HG03039 (cell line): Measurements from ENCODE around the gene PPP1R17.

Experiments used
- ATAC-seq: cut with Tn5 transposase; IDR thresholded peaks from one replicate; pipeline ENCODE4 v1.9.1; 2021; ENCODE audit warnings: mild to moderate bottlenecking, moderate library complexity; ENCODE audit not compliant: unreplicated experiment

The PPP1R17 gene

DNA sequence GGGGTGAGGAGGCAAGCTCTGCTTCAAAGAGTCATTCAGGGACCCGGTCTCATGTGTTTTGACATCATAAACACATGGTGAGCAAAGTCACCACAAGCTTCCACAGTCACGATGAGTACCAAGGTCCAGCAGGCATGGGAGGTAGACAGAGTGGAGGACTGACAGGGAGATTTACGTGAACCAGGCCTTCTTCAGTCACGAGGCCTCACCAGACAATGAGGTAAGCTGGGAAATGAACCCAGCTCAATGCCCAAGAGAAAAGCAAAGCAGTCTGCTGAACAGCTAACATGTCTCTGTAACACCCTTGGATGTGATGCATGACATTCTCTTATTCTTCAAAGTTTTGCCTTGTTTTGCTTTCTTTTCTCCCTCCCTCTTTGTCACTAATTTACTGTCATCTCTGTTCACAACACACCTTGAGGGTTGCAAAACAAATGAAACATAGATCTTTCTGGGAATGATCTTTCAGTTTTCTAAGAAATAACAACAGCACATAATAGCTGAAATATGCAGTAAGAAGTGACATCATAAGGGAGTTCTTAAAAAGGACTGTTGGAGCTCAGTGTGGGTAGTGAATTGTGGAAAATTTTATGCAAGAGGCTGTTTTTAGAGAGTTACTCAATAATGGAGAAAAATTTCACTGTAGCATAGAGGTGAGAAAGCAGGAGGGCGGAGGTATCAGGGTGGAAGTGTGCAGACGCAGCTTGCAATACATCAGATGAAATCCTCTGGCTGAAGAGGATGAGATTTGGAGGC is 9.0 kb downstream of the PPP1R17 start:
- no peak for ATAC-seq

DNA sequence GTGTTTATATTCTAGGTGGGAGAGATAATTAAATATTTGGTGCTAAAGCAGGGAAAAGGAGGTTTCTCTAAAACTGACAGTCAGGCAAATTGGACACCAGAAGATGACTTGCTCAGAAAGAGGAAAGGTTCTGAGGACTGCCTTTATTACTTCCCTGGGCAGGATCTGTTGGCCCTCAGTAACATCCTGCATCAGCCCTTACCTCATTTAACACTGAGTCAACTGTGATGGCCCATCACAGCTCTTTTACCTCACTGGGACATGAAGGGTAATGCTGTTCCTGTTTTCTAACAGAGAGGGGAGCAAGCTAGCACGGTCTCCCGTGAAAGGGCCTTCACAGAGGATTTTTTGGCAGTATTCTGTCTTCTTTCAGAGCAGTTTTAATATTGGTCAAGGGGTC is 12.0 kb downstream of the PPP1R17 start:
- no peak for ATAC-seq

DNA sequence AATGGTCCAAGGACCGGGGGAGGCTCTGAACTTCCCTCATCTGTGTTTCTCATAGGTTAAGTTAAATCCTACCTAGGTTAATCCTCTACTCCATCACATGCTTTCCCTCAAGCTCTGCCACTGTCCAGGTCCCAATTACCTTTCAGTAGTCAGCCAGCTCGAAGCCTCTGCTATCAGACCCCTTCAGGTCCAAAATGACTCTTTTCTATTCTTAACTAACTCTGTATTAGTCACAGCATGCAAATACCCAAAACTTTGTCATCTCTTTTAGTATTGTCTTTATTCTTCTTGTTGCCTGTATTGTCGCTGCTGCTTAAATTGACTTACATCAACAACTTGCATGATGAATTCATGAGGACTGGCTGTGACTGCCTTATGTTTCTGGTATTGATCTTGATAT is 15.3 kb downstream of the PPP1R17 start:
- ATAC-seq: no peak

DNA sequence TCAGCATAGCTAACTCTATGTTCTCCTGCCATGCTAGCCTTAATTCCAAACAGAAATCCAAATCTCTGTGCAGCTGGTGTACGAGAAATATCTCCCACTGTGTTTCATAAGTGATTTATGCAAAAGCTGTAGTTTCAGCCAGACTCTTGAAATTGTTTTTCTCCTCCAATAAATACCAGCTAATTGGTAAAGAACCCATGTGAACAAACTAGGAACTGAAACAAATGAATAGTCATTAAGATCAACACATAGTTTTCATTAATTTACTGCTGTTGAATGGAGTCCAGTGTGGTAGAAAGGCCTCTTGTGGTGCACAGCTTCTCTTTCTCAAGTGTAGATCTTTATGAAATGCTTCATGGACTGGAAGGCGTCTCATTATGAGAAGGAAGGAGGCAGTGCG is 18.4 kb downstream of the PPP1R17 start:
- ATAC-seq: no peak

DNA sequence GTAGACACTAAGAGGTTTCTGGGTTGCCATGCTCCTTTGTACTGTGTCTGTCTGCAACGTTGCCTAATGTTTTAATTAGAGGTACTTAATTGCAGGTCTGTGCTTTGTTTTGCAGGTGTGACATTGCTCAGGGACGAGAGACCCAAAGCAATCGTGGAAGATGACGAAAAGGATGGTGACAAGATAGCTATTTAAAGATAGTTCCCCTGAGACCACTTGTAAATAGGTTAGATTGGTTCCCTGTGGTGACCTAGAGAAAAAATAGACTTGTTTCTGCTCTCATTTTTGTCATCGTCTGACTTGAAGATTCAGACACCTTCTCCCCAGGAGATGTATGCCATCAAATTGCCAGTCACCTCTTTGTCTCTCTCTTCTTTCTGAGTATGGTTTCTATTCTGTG is 20.1 kb downstream of the PPP1R17 start:
- ATAC-seq: no peak

DNA sequence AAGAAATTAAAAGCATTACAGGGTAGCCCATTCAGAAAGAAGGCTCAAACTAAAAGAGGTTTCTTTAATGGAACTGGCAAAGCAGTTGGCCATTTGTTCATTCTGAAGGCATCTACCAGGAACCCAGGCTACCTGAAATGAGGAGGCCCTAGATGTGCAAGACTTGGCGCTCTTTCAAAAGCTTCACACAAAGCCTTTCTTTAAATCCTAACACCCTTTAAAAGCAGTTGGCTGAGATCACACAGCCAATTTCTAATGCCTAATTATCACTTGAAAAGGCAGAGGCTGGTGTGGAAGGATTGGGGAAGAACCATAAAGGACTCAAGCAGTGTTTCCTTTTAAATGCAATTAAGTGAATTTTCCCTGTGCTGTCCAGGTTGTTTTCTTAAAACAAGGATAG is 23.2 kb downstream of the PPP1R17 start:
- ATAC-seq: no peak

DNA sequence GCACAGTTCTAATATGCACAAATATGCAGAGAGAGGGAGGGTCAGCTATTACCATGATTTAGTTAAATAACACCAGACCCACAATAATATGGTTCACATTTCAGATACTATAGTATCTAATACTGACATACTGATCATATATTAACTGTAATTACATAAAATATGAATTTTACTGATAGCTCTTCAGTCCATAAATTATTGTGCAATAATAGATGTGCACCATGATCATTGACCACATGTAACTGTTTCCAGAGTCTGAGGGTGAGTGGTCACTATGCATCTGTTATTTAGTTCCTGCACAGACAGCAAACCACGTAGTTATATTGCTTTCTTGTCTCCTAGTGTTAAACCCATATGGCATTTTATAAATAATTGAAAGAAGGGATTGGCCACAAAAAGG is 29.3 kb downstream of the PPP1R17 start:
- no peak for ATAC-seq

DNA sequence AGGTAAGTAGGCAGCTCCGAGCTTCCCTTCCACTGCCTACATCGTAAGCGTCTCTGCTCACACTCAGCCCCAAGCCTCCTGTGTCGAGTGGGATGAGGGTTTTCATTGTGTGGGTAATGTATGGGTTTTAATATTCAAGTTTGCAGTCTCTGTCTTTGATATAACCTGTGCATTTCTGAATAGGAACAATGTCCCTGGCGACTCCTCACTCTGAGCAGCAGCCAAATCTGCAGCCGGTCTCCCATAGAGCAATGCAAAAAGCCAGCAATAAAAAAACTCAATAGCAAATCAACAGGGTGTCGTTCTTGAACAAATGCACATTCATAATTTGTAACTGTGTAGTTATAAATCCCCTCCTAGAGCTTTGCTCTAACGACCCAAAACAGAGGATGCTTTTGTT is 33.4 kb downstream of the PPP1R17 start:
- no peak for ATAC-seq

DNA sequence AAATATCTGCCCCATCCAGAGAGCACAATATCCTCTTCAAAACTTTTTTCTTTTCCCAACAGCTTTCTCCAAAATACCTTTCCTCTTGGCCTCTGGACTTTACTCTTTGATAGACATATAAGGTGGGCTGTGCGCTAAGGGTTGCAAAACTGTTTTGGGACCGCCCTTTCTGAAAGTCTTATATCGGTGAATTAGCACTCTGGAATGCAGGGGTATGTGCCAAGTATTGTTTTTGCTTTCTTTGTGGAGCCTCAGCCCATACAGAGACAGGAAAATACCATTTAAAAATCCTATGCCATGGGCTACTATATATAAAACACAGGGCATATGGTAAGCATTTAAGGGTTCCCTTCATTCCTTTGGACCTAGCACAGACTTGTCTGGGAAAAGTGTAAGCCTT is 37.7 kb downstream of the PPP1R17 start:
- ATAC-seq: no peak

DNA sequence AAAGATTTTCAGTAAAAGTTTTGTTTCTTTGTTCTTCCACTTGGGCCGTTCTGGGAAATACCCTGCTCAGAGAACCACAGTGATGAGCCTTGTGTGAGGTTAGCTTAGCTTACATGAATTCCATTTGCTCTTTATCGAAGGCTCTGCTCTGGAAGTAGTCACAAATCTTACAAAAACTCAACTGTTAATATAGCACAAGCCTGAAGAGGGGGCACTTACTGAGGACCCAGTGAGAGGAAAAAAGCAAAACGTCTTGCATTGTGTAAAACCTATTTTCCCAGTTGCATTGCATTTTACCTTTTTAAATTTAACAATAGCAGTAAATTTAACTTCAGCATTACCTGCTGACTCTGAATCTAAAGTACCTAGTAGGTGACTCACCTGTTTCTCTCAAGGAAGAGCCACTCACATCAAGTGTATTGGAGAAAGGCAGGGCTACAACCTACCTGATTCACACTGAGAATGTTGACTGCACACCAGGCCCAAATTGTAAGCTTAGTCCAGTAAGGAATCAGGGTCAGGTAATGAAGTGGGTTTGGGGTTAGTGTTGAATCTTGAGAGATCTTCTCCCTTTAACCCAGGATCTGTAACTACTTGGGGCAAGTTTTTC is 42.3 kb downstream of the PPP1R17 start:
- no peak for ATAC-seq

DNA sequence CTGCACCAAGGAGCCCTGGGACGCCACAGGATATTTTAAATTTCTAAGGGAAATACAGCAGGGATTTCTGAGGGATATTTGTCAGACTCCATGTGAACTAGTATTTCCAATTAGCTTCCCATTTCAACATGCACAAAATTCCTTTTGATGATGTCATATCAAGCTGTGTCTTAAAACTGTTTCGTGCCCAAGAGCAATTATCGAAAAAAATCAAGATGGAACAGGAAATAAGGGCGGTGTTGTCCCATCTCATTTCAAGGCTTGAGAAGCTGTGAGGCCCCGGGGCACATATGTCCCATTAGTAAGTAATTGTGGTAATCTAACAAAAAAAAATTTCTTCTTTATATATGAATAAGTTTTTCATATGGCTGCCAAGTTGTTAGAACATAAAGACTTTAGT is 47.4 kb downstream of the PPP1R17 start:
- ATAC-seq: no peak

DNA sequence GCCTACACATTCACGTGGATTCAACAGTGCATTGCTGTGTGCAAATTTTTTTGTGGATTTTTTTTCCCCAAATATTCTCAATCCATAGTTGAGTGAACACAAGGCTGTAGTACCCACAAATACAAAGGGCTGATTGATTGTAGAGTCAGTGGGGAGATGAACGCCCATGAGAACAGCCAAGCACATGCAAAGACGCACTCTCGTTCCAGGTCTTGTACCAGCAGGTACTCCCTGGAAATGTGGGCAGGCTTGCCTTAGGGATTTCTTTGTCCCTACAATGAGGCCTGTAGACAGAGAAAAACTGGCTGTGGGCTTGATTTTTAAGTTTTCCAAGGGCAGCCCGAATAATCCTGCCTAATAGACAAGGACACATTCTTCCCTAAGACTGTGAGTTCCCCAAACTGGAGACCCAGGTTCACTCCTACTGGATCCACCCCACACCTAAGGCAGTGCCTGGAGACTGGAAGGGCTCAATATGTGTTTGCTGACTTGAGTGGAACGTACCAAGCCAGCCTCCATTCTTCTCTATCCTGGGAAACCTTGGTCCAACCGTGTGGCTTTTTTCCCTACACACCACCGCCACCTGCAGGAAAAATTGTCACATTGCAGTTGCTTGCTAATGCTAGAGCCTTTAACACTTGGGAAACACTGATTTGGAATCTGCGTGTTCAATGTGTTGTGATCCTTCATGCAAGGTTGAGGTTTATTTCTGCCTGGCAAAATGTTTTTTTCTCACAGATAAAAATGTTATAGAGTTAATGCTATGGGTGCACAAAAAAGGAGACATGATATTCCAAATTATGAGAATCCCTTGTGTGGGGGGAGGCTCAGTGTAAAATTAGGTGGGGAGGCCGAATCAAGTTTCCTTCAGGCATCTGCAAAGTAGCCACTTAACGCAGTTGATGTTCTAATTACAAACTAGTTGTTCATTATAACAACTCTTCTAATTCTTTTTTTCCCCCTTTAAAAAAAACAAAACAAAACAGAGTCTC is 49.3 kb downstream of the PPP1R17 start:
- no peak for ATAC-seq

DNA sequence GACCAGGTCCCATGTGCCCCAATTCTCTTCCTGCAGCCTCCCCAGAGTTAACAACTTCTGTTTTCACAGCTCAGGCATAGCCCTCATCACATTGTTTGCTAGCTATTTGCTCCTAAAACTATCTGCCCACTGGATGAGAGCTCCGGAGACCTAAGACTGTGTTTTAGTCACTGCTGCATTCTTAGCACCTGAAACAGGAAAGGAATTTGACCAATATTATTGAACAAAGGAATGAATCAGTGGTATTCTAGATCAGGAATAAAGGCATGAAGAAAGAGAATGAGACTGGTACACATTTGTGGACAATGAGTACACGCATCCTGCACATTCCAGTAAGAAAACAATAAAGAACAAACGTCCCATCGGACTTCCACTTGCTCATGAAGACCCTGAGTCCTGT is 54.8 kb downstream of the PPP1R17 start:
- no peak for ATAC-seq

DNA sequence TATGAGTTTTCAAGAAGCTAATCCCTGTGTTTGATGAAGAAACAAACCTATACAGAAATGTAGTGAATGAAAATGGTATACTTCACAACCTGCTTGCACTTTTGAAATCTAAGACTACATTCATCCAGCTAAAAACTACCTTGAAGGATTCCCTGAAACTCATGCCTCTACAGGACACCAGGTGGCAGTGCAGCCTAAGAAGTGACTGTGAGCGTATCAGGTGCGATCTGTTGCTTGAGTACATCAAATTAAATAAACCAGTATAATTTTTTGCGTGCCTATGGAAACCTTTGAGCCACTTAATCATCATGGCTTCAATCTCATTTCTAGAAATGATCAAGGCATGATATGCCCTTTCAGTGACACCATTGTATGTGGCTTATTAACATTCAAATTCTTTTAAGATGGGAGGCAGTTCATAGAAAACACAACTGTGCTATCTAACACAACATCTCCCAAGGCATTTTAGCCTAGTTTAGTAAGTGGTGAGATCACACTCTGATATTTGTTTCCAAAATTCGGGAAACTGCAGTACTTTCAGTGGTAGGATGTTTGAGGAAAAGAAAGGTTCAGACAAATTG is 57.4 kb downstream of the PPP1R17 start:
- ATAC-seq: peak; percentile 76

DNA sequence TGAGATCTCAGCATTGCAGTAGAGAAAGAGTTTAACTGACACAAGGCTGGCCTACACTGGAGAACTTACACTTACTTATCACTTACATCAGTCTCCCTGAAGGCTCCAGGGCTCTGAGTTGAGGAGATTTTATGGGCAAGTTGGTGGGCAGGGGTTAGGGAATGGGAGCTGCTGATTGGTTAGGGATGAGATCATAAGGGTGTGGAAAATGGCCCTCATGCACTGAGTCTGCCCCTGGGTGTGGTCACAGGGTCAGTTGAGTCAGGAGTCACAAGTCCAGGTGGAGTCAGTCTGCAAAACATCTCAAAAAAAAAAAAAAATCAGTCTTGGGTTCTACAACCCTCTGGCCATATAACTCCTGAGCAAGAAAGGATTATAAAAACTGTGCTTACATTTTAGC is 60.5 kb downstream of the PPP1R17 start:
- no peak for ATAC-seq

DNA sequence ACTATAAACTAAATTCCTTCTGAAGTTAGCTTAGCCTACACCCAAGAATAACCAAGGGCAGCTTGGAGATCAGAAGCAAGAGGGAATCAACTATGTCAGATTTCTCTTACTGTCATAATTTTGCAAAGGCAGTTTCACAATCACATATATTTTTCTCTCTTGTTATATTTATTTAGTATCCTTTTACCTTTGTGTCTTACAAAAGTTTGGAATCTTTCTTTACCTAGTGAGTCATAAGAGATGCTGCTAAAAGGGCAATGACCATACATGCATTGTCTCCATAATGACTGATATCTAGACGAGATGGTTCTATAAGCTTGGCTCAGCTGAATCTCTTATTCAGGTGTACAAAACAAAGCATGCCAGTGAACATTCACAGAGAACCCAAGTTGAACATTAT is 61.1 kb downstream of the PPP1R17 start:
- ATAC-seq: no peak

DNA sequence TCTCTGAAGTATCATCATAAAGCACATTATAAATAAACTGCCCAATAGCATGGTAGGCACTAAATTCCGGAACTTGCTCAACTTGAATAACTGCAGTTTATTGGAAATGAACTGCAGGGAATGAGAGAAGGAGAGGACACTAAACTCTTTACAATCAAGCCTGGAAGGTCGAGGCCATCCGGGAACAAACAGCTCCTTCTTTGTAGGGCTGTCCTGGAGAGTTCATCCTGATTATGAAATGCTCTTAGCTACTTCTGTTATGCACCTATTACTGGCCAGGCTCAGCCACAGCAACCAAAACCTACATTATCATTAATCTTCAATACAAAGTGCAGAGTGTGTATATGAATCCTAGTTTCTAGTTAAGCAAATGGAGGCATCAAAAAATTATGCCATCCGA is 64.7 kb downstream of the PPP1R17 start:
- ATAC-seq: no peak
